ENCODE results near the gene FXYD4.
"Not testable (repeated sequence)": the region's sequence is repeated elsewhere in the genome, so short reads cannot be mapped to it uniquely, and the experiment has no call there.

GRCh38 chr10:43329246-43329885 lies 42.1 kb upstream of the FXYD4 start:
- not testable (repeated sequence) for TF ChIP-seq POLR2A, CTCF (IDR thresholded peaks at IDR 0.05)
